Muscle of leg (tissue), 11 donors: ENCODE results near the gene RNU5D-1. TPM values are rescaled to one million over a fixed set of nuclear protein-coding genes. Genes with fewer than 3 reads are reported as not detected.
A peak's percentile ranks its signal among the peaks of the same experiment; 100 is the strongest.
"Not testable (repeated sequence)": the region's sequence is repeated elsewhere in the genome, so short reads cannot be mapped to it uniquely, and the experiment has no call there.

Experiments used
- DNase-seq: peaks from one replicate; pipeline ENCODE4 v3.0.0; 2013
- H3K27ac ChIP-seq: one replicate; pipeline ENCODE4 v1.5.1; 2013; ENCODE audit warnings: mild to moderate bottlenecking, low read length, control low read depth
- H3K27me3 ChIP-seq: one replicate; pipeline ENCODE4 v1.6.1; 2013; ENCODE audit warnings: low read length; ENCODE audit not compliant: control insufficient read depth, insufficient read depth
- H3K36me3 ChIP-seq: one replicate; pipeline ENCODE4 v1.6.1; 2013; ENCODE audit warnings: low read length; ENCODE audit not compliant: control insufficient read depth, insufficient read depth
- H3K4me1 ChIP-seq: one replicate; pipeline ENCODE4 v1.6.1; 2013; ENCODE audit warnings: low read length; ENCODE audit not compliant: control insufficient read depth, insufficient read depth
- H3K4me3 ChIP-seq: one replicate; pipeline ENCODE4 v1.5.1; 2013; ENCODE audit warnings: low read length, control low read depth
- H3K9me3 ChIP-seq: replicated peaks from 2 replicates; pipeline ENCODE4 v1.6.1; 2013; ENCODE audit warnings: low read depth, low read length; ENCODE audit not compliant: control insufficient read depth
- WGBS: methylation state at CpG from one replicate; pipeline ENCODE4 v1.1.5; 2013; ENCODE audit warnings: missing lambda C conversion rate; ENCODE audit not compliant: insufficient coverage; 5-methylcytosine and 5-hydroxymethylcytosine counted together
- polyA plus RNA-seq, 8 donors: library from polyadenylated mRNA; unstranded; fragments of 120-200 nt; gene quantifications; one replicate each; pipeline versions ENCODE4 v1.2.1 to v1.2.3, GENCODE V29; 2013; ENCODE audit warnings: inconsistent platforms in 1 of 8, low replicate concordance in 1 of 8; ENCODE audit not compliant: insufficient read length in 8 of 8, insufficient read depth in 1 of 8
- total RNA-seq: library from RNA; stranded (reverse); fragments of 120-200 nt; gene quantifications from one replicate; pipeline ENCODE4 v1.2.4, GENCODE V29; 2013

Gene RNU5D-1
- total and polyA plus RNA-seq, 9 donors: 1.5 TPM; not detected in 8

DNA sequence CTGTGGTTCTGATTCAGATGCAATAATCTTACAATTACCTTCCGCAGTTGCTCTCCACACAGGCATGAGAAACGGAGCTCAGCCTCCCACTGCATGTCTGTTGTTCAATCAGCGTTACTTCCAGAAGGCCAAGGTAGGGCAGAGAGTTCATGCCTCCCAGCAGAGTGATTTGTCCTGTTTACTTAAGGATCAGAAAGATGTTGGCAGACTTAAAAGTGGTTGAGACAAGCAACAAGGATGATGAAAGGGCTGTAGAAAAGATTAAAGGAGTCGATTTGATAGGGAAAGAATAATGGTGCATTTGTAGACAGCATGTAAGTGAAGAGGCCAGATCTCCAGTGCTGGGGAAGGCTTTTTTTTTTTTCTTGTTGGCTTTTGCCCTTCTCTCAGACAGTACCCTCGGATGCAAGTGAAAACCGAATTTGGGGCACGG is 29.8 kb downstream of the RNU5D-1 start:
- Histone ChIP-seq H3K4me3 (no peak overlapping the region), H3K27ac (no peak overlapping the region), H3K4me1 (no peaks in the 10 kb centered on the region), H3K9me3 (no peaks in the 10 kb centered on the region), H3K27me3 (no peaks in the 10 kb centered on the region), H3K36me3 (no peaks in the 10 kb centered on the region)
- WGBS: 70% methylated on average over 5 of the region's 7 CpGs
- no peak for DNase-seq

DNA sequence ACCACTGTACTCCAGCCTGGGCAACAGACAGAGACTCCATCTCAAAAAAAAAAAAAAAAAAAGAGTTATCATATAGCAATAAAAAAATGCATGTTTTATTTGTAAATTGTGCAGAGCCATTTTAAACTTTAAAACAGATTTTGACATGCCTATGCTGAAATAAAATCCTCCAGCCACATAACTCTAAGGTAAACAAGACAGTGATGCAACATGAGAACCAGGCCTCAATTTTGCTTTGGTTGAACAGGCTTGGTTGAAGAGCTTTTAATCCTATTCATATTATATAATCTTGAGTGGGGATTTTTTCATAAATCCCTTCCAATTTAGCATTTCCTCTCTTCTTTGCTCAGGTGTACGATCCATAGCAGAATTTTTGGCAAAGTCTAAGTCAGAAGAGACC is 30.4 kb downstream of the RNU5D-1 start:
- no peak for DNase-seq
- no peaks in the 10 kb centered on the region for H3K36me3 ChIP-seq
- WGBS: no CpG with 5 or more reads among the region's 1 CpG
- H3K4me3 ChIP-seq: no peak overlapping the region
- no peak overlapping the region for H3K27ac ChIP-seq
- H3K9me3 ChIP-seq: no peaks in the 10 kb centered on the region
- H3K4me1 ChIP-seq: no peaks in the 10 kb centered on the region
- H3K27me3 ChIP-seq: no peaks in the 10 kb centered on the region

- not testable (repeated sequence) for H3K27me3 ChIP-seq, H3K4me3 ChIP-seq, H3K4me1 ChIP-seq, H3K36me3 ChIP-seq, H3K9me3 ChIP-seq, DNase-seq, H3K27ac ChIP-seq
- WGBS: 70% methylated on average over 4 of the region's 9 CpGs
Observed at GRCh38 chr1:44699375-44699774, 31.6 kb downstream of the RNU5D-1 start.

- Histone ChIP-seq H3K4me1 (no peaks in the 10 kb centered on the region), H3K9me3 (no peaks in the 10 kb centered on the region), H3K27me3 (no peaks in the 10 kb centered on the region), H3K27ac (no peak overlapping the region), H3K4me3 (no peak overlapping the region), H3K36me3 (no peaks in the 10 kb centered on the region)
- WGBS: 100% methylated on average over 1 of the region's 3 CpGs
- peak; percentile 33 for DNase-seq
Observed at GRCh38 chr1:44698138-44698537, 32.8 kb downstream of the RNU5D-1 start.

DNA sequence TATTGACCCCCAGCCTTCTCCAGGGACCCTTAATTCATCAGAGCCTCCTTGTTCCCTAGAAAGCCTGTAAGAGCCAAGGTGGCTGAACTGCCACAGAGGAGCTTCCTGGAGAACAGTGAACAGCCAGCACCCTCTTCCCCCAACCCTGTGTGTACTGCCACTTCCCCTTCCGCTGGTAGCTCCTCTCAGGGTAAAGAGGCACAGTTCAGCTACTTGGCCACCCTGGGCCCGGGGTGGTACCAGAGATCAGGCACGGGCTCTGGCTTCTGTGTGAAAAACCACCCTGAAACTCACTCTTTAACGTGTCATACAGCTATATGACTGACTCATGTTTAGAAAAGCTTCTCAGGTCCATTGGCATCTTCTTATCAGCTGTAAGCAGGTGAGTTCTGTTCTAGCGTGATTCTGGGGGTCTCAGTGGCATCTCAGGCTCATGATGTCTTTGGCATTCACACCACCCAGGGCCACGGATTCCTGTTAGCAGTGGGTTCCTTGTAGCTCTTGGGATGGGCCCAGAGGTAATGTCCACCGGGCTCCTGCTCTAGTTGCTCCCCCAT is 34.1 kb downstream of the RNU5D-1 start:
- WGBS: 84% methylated on average over 4 of the region's 7 CpGs
- H3K4me1 ChIP-seq: no peaks in the 10 kb centered on the region
- no peak overlapping the region for H3K4me3 ChIP-seq
- no peaks in the 10 kb centered on the region for H3K9me3 ChIP-seq
- no peak overlapping the region for H3K27ac ChIP-seq
- no peak for DNase-seq
- no peaks in the 10 kb centered on the region for H3K36me3 ChIP-seq
- H3K27me3 ChIP-seq: no peaks in the 10 kb centered on the region

GRCh38 chr1:44696101-44696500 is 34.9 kb downstream of the RNU5D-1 start:
- no peaks in the 10 kb centered on the region for H3K4me1 ChIP-seq
- no peaks in the 10 kb centered on the region for H3K27me3 ChIP-seq
- no CpG with 5 or more reads among the region's 3 CpGs for WGBS
- DNase-seq: no peak
- no peaks in the 10 kb centered on the region for H3K36me3 ChIP-seq
- no peaks in the 10 kb centered on the region for H3K9me3 ChIP-seq
- H3K27ac ChIP-seq: no peak overlapping the region
- H3K4me3 ChIP-seq: no peak overlapping the region

DNA sequence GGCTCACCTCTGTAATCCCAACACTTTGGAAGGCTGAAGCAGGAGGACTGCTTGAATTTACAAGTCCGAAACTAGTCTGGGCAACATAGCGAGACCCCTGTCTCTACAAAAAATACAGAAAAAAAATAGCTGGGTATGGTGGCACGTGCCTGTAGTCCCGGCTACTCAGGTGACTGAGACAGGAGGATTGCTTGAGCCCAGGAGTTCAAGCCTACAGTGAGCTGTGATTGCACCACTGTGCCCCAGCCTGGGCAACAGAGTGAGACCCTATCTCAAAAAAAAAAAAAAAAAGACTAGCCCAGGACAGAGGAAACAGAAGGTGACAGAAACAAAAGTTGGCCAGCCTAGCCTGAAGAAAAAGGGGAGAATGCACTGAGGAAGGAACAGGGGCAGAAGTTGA is 35.3 kb downstream of the RNU5D-1 start:
- Histone ChIP-seq H3K36me3 (no peaks in the 10 kb centered on the region), H3K27ac (no peak overlapping the region), H3K4me1 (no peaks in the 10 kb centered on the region), H3K4me3 (no peak overlapping the region), H3K27me3 (no peaks in the 10 kb centered on the region), H3K9me3 (no peaks in the 10 kb centered on the region)
- WGBS: no CpG with 5 or more reads among the region's 4 CpGs
- no peak for DNase-seq

DNA sequence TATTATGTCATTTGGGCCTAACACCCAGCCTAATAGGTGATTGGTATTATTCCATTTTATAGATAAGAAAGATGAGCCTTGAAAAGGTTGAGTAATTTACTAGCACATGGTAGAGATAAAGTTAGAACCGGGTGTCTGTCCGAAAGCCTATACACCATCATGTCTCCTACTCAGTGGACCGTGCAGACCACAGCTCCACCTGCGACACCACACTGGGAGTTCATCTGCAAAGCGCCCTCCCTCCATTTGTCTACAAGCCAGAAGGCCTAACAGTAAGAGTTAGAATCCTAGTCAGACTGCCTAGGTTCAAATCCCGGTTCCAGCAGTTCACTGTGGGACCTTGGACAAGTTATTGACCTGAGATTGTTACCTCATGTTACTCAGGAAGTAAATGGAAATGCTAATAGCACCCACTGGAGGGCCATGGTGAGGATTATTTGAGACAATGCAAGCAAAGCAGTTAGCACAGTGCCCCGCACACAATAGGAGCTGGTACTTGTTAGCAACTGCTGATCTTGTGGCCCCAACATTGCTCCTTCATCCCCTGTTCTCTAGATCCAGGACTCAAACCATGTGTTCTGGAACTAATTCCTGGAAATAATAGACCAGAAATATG is 36.0 kb downstream of the RNU5D-1 start:
- H3K27ac ChIP-seq: no peak overlapping the region
- no peak for DNase-seq
- no peaks in the 10 kb centered on the region for H3K9me3 ChIP-seq
- no peaks in the 10 kb centered on the region for H3K4me1 ChIP-seq
- H3K4me3 ChIP-seq: no peak overlapping the region
- H3K36me3 ChIP-seq: no peaks in the 10 kb centered on the region
- 98% methylated on average over 7 of the region's 7 CpGs for WGBS
- H3K27me3 ChIP-seq: no peaks in the 10 kb centered on the region

- Histone ChIP-seq H3K4me3 (no peak overlapping the region), H3K9me3 (no peaks in the 10 kb centered on the region), H3K27me3 (no peaks in the 10 kb centered on the region), H3K27ac (no peak overlapping the region), H3K36me3 (no peaks in the 10 kb centered on the region), H3K4me1 (no peaks in the 10 kb centered on the region)
- no peak for DNase-seq
- WGBS: 100% methylated on average over 1 of the region's 3 CpGs
Observed at GRCh38 chr1:44693900-44694299, 37.1 kb downstream of the RNU5D-1 start.

DNA sequence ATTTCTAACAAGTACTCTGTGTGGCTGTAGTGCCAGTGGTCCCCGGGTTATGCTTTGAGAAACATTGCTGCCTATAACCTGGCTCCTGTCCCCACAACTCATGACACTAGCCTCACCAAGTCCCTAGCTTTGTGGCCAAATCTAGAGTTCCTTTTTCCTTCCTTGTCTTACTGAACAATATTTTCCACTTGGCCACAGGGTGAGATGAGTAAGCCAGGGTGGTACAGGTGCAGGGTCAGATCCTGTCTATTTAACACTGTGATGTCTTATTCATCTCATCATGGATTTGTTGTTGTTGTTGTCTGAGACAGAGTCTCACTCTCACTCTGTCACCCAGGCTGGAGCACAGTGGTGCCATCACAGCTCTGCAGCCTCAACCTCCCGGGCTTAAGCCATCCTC is 37.8 kb downstream of the RNU5D-1 start:
- 100% methylated on average over 1 of the region's 2 CpGs for WGBS
- Histone ChIP-seq H3K4me3 (no peak overlapping the region), H3K9me3 (no peaks in the 10 kb centered on the region), H3K4me1 (no peaks in the 10 kb centered on the region), H3K27ac (no peak overlapping the region), H3K36me3 (no peaks in the 10 kb centered on the region), H3K27me3 (no peaks in the 10 kb centered on the region)
- no peak for DNase-seq

GRCh38 chr1:44689447-44689765 is 41.6 kb downstream of the RNU5D-1 start:
- H3K36me3 ChIP-seq: no peaks in the 10 kb centered on the region
- WGBS: 67% methylated on average over 1 of the region's 3 CpGs

More at GRCh38 chr1:44689447-44689765, 41.6 kb downstream of the RNU5D-1 start:
- Histone ChIP-seq H3K4me1 (no peaks in the 10 kb centered on the region), H3K27ac (no peak overlapping the region), H3K4me3 (no peak overlapping the region), H3K9me3 (no peaks in the 10 kb centered on the region), H3K27me3 (no peaks in the 10 kb centered on the region)
- no peak for DNase-seq
